Dendritic cell treated with granulocyte-macrophage colony-stimulating factor and Interleukin-4, amounts not matched to agents 40 ng/mL and 50 ng/mL, for 4 days (primary cell): ENCODE data around the gene CFAP97.
"Not testable (repeated sequence)": the region's sequence is repeated elsewhere in the genome, so short reads cannot be mapped to it uniquely, and the experiment has no call there.

Experiments
- H3K27ac Mint-ChIP-seq: one replicate; pipeline ENCODE4 v1.8.0; 2022; ENCODE audit warnings: mild to moderate bottlenecking, mixed read lengths
- H3K27me3 Mint-ChIP-seq: one replicate; pipeline ENCODE4 v1.8.0; 2022; ENCODE audit warnings: mild to moderate bottlenecking, mixed read lengths
- H3K36me3 Mint-ChIP-seq: one replicate; pipeline ENCODE4 v1.8.0; 2022; ENCODE audit warnings: low read depth, mixed read lengths
- H3K4me1 Mint-ChIP-seq: one replicate; pipeline ENCODE4 v1.8.0; 2022; ENCODE audit warnings: low read depth, mixed read lengths
- H3K4me3 Mint-ChIP-seq: one replicate; pipeline ENCODE4 v1.8.0; 2022; ENCODE audit warnings: mild to moderate bottlenecking, moderate library complexity, mixed read lengths
- H3K9me3 Mint-ChIP-seq: one replicate; pipeline ENCODE4 v1.8.0; 2022; ENCODE audit warnings: mixed read lengths
- intact Hi-C: fragments of 100-400 bp; cut with micrococcal nuclease; formaldehyde crosslinking; loops from one replicate; pipeline ENCODE4 v1.15.0; 2022

CFAP97 gene

GRCh38 chr4:185128272-185129119 is 75.3 kb downstream of the CFAP97 start:
- Mint-ChIP-seq H3K36me3 (no peaks in the 10 kb centered on the region), H3K9me3 (no peaks in the 10 kb centered on the region), H3K4me1 (peaks cover 9% of the 10 kb centered on the region), H3K27ac (no peak overlapping the region), H3K4me3 (peak overlapping the region; percentile 66), H3K27me3 (peaks cover 68% of the 10 kb centered on the region)
- intact Hi-C loops: no loop called here

DNA sequence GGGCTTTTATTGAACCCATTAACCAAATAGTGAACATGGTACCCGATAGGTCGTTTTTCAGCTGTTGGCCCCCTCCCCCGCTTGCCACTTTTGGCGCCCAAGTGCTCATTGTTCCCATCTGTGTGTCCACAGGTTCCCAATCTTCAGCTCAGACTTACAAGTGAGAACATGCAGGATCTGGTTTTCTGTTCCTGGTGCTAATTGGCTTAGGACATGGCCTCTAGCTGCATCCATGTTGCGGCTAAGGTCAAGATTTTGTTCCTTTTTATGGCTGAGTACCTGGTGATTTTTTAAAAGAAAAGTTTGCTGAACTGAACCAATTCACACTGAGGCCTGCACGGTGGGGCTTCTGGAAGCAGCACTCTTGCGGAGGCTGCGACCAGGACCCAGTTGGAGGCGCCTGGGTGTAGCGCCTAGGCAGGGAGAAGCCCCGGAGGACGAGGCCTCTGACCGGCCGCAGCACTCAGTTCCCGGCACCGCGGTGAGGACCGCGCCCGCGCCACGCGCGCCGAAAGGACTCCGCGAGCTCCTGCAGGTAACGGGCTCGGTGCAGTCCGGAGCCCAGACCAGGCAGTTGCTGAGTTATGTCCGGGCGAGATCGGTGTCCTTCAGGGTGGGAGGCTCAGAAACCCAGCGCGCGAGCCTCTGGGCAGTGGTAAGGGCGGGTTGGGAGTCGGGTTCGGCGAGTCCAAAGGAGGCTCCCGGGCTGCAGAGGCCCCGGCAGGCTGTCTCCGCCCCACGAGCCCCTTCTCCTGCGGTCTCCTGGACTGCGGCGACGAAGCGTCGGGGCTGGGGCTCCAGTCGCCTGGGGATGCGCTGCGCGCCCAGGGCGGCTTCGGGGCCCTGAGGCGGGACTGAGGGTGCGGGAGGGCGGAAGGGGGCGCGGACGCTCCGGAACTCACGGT is 76.5 kb downstream of the CFAP97 start:
- no peak overlapping the region for H3K27ac Mint-ChIP-seq
- peaks cover 9% of the 10 kb centered on the region for H3K4me1 Mint-ChIP-seq
- H3K9me3 Mint-ChIP-seq: no peaks in the 10 kb centered on the region
- peak overlapping the region; percentile 67 for H3K4me3 Mint-ChIP-seq
- H3K36me3 Mint-ChIP-seq: no peaks in the 10 kb centered on the region
- intact Hi-C loops: no loop called here
- H3K27me3 Mint-ChIP-seq: peaks cover 73% of the 10 kb centered on the region

- Mint-ChIP-seq H3K27me3 (peaks cover 64% of the 10 kb centered on the region), H3K27ac (no peak overlapping the region), H3K4me3 (no peak overlapping the region), H3K36me3 (no peaks in the 10 kb centered on the region), H3K4me1 (peaks cover 16% of the 10 kb centered on the region), H3K9me3 (no peaks in the 10 kb centered on the region)
- intact Hi-C loops: no loop called here
These were observed 79.8 kb downstream of the CFAP97 start for GRCh38 chr4:185124006-185124405.

GRCh38 chr4:185122681-185123345 is 81.0 kb downstream of the CFAP97 start:
- no peak overlapping the region for H3K4me3 Mint-ChIP-seq
- intact Hi-C loops: no loop called here
- no peak overlapping the region for H3K27ac Mint-ChIP-seq
- H3K27me3 Mint-ChIP-seq: peaks cover 53% of the 10 kb centered on the region
- peaks cover 14% of the 10 kb centered on the region for H3K4me1 Mint-ChIP-seq
- H3K36me3 Mint-ChIP-seq: no peaks in the 10 kb centered on the region
- no peaks in the 10 kb centered on the region for H3K9me3 Mint-ChIP-seq

- Mint-ChIP-seq H3K27ac (no peak overlapping the region), H3K27me3 (peaks cover 39% of the 10 kb centered on the region), H3K4me1 (peaks cover 6% of the 10 kb centered on the region), H3K9me3 (no peaks in the 10 kb centered on the region), H3K36me3 (no peaks in the 10 kb centered on the region), H3K4me3 (no peak overlapping the region)
- intact Hi-C loops: no loop called here
These were observed 83.2 kb downstream of the CFAP97 start for GRCh38 chr4:185120631-185120946.

DNA sequence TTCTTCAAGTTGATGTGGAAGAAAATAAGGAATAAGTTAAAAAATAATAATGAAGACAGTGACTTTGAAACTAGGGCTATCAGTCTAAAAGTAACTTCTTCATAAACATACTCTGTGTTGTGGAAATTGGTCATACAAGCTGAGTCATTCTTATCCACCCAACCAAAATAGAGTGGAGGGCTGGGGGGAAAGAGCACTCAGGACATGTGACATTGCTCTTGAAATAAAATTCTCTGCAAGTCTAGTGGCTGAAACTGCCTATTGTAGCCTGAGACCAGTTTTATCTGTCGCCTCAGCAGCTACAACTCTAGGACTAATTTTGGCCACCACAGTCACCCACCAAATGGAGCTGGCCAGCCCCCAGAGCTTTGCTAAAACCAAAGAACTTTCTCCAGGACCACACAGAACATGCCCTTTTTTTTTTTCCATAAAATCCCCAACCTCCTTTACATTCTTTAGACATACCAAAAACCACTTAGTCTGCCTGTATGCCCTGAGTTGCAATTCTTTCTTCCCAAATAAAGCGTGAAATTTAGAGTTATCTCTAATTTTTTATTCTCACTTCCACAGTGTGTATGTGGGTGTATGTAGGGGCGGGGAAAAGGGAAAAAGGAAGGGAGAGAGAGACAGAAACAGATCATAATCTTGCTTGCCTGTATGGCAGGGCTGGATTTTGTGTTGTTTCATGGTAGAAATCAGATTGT is 83.7 kb downstream of the CFAP97 start:
- H3K4me1 Mint-ChIP-seq: peaks cover 6% of the 10 kb centered on the region
- no peak overlapping the region for H3K4me3 Mint-ChIP-seq
- H3K9me3 Mint-ChIP-seq: no peaks in the 10 kb centered on the region
- no peaks in the 10 kb centered on the region for H3K36me3 Mint-ChIP-seq
- peaks cover 35% of the 10 kb centered on the region for H3K27me3 Mint-ChIP-seq
- intact Hi-C loops: no loop called here
- H3K27ac Mint-ChIP-seq: no peak overlapping the region

DNA sequence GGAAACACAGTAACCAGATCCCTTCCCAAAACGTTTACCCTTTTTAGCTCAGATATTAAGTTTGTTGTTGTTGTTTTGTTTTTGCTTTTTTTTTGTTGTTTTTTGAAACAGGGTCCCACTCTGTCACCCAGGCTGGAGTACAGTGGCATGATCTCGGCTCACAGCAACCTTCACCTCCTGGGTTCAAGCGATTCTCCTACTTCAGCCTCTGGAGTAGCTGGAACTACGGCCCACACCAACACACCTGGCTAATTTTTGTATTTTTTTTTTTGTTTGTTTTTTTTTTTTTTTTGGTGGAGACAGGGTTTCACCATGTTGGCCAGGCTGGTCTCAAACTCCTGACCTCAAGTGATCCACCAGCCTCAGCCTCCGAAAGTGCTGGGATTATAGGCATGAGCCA is 84.3 kb downstream of the CFAP97 start:
- H3K27me3 Mint-ChIP-seq: peaks cover 29% of the 10 kb centered on the region

DNA sequence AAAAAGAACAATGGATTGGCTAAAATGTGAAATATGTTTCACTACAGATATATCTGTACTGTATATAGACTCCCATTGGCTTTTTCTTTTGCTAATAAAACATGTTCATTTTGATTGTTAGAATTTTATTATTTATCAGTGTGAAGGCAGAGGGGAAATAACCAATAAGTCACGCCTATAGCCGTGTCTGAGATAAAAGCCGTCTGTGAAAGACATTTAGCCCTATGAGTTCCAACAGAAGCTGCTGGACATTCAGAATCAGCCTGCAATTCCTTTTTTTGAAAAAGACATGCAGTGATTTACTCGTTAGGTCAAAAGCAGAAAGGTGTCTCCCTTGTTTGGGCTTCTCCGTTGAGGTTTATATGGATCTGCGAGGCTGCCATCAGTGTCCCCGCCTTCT is 84.9 kb downstream of the CFAP97 start:
- H3K4me3 Mint-ChIP-seq: no peak overlapping the region
- H3K36me3 Mint-ChIP-seq: no peaks in the 10 kb centered on the region
- intact Hi-C loops: no loop called here
- H3K4me1 Mint-ChIP-seq: peaks cover 6% of the 10 kb centered on the region
- H3K27ac Mint-ChIP-seq: no peak overlapping the region
- peaks cover 30% of the 10 kb centered on the region for H3K27me3 Mint-ChIP-seq
- no peaks in the 10 kb centered on the region for H3K9me3 Mint-ChIP-seq

More for the DNA sequence above, 84.3 kb downstream of the CFAP97 start:
- H3K36me3 Mint-ChIP-seq, intact Hi-C loops, H3K27ac Mint-ChIP-seq, H3K4me1 Mint-ChIP-seq, H3K4me3 Mint-ChIP-seq, H3K9me3 Mint-ChIP-seq: not testable (repeated sequence)

DNA sequence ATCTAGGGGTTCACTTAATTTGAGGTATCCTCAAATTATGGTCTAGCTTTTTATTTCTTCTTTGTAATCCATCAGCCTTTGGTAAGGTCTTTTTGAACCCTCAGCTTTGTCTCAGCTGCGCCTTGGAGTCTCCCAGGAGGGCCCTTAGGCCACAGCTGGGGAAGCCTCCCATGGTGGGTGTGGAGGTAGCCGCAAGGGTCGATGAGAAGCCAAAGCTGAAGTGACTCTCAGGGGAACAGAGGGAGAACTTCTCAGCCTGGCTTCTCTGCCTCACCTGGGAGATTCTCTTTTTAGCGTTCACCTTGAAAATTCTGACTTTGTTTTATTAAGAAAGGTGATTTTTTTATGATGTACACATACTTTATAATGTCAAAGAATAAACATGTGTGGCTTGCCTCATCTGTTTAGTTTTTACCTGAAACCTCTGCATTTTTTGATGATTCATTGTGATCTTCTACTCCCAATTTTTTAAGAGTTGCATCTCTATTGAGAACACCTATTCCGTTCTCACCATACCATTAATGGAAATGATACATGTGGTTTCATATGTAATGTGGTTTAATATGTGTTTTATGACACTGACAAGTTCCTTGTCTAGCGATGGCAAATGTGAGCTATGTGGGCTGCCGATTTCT is 86.4 kb downstream of the CFAP97 start:
- Mint-ChIP-seq H3K4me3 (no peak overlapping the region), H3K27me3 (peaks cover 24% of the 10 kb centered on the region), H3K4me1 (peaks cover 6% of the 10 kb centered on the region), H3K9me3 (no peaks in the 10 kb centered on the region), H3K36me3 (no peaks in the 10 kb centered on the region), H3K27ac (no peak overlapping the region)
- intact Hi-C loops: no loop called here

DNA sequence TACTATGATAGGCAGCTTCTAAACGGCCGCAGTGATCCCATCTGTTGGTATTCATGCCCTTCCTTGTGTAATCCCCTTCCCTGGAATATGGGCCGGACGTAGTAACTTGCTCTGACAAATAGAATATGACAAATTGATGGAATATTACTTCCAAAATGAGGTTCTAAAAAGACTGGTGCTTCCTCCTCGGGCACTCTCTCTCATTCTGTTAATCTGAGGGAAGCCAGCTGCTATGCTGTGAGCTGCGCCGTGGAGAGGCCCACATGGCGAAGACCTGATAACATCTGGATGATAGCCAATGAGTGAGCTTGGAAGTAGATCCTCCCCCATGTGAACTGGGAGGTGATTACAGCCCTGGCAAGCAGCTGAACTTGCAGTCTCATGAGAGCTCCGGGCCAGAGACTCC is 88.0 kb downstream of the CFAP97 start:
- no peak overlapping the region for H3K4me3 Mint-ChIP-seq
- no peaks in the 10 kb centered on the region for H3K36me3 Mint-ChIP-seq
- peaks cover 15% of the 10 kb centered on the region for H3K27me3 Mint-ChIP-seq
- H3K4me1 Mint-ChIP-seq: peaks cover 6% of the 10 kb centered on the region
- H3K27ac Mint-ChIP-seq: no peak overlapping the region
- no peaks in the 10 kb centered on the region for H3K9me3 Mint-ChIP-seq
- intact Hi-C loops: no loop called here

DNA sequence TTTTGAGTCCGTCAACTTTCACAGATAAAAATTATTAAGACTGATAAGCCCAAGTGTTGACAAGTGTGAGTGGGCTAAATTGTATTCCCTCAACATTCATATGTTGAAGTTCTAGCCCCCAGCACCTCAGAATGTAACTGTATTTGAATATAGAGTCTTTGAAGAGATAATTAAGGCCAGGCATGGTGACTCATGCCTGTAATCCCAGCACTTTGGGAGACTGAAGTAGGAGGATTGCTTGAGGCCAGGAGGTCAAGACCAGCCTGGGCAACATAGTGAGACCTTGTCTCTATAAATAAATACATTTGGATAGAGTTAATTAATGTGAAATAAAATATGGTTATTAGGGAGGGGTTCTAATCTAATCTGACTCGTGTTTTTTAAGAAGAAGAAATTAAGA is 90.5 kb downstream of the CFAP97 start:
- H3K4me1 Mint-ChIP-seq: no peaks in the 10 kb centered on the region
- peaks cover 18% of the 10 kb centered on the region for H3K27me3 Mint-ChIP-seq
- H3K9me3 Mint-ChIP-seq: no peaks in the 10 kb centered on the region
- H3K36me3 Mint-ChIP-seq: no peaks in the 10 kb centered on the region
- intact Hi-C loops: no loop called here
- no peak overlapping the region for H3K4me3 Mint-ChIP-seq
- H3K27ac Mint-ChIP-seq: no peak overlapping the region

DNA sequence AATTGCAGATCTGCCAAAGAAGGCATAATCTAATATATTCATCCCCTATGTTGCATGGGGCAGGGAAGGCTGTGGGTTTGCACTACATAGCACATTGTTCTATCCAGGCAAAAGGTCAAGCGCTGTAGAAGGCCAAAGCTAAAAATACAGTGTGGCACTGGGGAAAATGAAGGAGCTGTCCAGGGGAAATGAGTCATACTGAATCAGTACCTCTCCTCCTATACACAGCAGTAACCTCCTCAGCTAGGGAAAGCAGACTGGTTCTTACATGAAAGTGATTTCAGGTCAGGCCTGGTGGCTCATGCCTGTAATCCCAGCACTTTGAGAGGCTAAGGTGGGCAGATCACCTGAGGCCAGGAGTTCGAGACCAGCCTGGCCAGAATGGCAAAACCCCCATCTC is 91.7 kb downstream of the CFAP97 start:
- Mint-ChIP-seq H3K27ac (no peak overlapping the region), H3K36me3 (no peaks in the 10 kb centered on the region), H3K27me3 (peaks cover 22% of the 10 kb centered on the region), H3K4me3 (no peak overlapping the region), H3K9me3 (no peaks in the 10 kb centered on the region), H3K4me1 (no peaks in the 10 kb centered on the region)
- intact Hi-C loops: no loop called here

GRCh38 chr4:185110375-185110823 is 93.4 kb downstream of the CFAP97 start:
- no peaks in the 10 kb centered on the region for H3K4me1 Mint-ChIP-seq
- no peaks in the 10 kb centered on the region for H3K9me3 Mint-ChIP-seq
- H3K27ac Mint-ChIP-seq: no peak overlapping the region
- H3K36me3 Mint-ChIP-seq: no peaks in the 10 kb centered on the region
- no peak overlapping the region for H3K4me3 Mint-ChIP-seq
- intact Hi-C loops: no loop called here
- H3K27me3 Mint-ChIP-seq: peaks cover 19% of the 10 kb centered on the region
